Measurements from ENCODE around the gene LRRC8B.
"Not testable (repeated sequence)": the region's sequence is repeated elsewhere in the genome, so short reads cannot be mapped to it uniquely, and the experiment has no call there.

Gene LRRC8B

DNA sequence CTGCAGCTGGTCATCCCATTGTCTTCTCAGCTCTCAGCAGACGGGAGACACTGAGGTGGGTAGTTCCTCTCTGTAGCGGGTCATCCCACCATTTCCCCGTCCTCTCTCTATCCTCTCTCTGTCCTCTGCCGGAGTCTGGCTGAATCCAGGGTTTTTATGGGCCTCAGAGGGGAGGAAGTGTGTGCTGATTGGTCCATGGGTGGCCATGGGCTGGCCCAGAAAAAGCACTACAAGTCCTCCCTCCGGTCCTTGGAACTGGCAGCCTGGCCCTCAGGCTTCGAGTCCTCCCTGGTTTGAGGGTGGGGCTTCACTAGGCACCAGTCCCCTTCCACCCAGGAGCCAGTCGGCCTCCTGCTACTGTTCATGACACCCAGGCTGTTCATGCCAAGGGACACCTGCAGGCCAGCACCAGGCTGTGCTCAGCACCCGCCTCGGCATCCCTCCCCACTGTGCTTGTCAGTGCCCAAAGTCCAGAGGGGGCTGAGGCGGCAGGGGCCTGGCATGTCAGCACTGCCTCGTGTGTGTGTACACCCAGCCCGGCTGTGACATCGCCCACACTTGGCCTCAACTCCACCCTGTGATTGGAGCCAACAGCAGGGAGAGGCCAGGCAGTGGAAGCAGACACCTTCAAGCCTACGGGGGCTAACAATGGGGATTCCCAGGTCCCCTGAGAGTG lies 85.3 kb downstream of the LRRC8B start:
- no peak for DNase-seq

DNA sequence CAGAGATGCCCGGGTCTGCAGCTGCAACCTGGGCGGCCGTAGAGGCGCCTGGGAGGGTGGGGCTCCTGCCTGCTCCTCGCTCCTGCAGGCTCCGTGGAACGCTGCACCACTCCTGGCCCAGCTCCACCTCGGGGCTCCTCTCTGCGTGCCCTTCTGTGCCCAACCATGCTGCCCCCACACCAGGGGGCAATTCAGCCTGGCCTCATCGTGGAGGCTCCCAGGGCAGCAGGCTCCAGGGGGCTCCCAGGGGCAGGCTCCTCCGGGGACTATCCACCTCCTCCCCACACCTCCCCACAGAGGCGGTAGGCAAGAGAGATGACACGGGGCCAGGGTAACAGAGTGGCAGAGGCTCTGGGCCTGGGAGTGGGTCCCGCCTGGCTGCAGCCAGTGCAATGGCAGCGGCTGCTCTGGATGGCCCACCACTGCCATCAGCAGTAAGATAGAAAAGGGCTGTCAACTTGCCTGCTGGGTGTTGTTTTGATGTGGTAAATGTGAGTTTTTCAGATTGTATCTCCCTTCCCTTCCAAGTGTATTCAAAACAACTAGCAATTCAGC lies 85.9 kb downstream of the LRRC8B start:
- DNase-seq, result no peak

DNA sequence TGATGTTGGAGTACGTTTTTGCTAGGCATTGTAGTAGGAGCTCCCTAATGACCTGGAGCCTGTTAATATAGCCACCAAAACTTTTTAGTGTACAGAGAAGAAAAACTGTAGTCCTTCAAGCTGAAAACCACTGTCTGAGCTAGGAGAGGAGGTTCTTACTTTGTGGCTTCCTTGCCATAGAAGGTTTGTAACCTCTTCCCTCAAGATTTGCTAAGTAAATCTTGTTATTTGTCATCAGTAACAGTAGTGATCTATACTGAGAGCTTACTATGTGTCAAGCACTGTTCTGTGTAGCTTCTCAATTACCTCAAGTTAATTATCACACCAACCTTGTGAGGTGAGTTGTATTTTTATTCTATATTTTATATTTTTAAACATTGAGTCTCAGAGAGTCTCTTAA lies 87.1 kb downstream of the LRRC8B start:
- DNase-seq, result no peak

DNA sequence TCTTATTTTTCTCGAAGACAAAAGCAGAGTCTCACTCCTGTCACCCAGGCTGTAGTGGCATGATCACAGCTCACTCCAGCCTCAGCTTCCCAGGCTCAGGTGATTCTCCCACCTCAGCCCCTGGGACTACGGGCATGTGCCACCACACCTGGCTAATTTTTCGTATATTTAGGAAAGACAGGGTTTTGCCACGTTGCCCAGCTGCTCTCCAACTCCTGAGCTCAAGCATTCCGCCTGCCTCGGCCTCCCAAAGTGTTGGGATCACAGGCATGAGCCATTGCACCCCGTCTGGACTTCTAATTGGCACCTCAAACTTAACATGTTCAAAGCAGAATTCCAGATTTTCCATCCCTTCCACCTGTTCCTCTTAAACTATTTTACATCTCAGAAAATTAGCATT lies 89.3 kb downstream of the LRRC8B start:
- DNase-seq, result no peak

DNA sequence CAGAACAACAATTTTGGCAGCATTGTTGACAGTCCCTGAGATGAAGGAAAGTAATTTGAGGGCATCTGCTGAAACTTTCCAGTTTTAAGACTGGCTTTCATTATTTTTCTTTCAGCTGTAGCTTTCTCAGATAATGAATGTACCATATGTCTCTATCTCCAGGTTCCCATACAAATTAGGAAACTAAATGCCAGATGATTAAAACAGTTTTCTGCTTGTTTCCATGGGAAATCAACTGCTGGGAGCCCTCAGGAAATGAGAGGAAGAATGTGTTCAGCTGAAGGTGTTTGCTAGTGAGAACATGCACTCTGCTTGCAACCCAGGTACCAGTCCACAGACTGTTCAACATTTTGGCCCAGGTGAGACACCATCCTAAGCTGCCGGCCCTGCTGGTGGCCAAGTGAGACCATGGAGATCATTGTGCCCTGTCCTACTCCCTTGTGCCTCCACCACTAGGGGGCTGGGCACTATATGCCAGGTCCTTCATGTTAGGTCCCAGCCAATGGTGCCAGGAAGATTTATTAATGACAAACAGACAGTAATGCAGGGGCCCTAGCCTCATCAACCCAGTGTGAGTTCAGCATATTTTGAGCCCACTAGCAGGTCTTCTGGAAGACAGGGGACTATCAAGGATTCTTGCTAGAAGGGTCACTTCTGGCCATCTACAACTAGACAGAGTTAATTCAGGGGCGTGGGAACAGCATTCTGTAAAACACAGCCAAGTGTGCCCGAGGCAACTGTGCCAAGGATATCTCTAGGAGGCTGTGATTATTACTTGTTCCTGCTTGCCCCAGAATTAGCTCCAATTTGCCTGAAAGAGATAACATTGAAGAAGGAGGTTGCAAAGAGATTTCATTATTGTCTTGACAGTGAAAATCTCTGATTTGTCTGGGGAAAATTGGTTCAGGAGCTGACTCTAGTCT lies 91.3 kb downstream of the LRRC8B start:
- DNase-seq, result peak; percentile 5

DNA sequence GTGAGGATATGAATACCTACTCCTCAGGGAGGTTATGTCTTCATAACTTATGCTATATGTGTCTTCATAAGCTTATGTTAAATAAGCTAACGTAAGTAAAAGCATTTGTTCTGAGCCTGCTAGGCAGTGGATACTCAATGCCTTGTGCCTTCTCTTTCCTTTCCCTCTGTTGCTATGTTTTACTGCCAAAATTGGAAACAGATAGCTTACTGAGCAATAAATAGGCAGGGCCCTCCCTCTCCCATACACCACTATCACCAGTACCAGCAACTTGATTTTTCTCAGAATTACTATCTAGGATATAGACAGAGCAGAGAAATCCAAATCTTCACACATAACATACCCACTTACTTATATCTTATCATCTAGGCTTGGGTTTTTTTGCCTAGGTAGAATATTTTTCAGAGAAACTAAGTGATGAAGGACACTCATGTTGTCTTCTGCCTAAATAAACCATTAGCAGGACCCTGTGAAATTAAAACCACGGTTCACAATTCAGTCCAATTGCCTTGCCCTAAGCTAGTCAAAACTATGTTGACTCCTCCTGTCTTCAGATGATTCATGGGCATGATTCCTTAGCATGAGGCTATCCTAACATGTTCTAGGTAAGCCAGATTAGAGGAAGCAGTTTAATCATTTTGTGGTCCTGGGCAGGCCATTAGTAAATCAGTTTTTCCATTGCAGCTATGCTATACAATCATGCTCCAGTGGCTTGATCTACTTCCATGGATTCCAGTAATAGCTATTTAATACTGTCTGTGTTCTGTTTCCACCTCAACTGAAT lies 92.4 kb downstream of the LRRC8B start:
- no peak for DNase-seq

DNA sequence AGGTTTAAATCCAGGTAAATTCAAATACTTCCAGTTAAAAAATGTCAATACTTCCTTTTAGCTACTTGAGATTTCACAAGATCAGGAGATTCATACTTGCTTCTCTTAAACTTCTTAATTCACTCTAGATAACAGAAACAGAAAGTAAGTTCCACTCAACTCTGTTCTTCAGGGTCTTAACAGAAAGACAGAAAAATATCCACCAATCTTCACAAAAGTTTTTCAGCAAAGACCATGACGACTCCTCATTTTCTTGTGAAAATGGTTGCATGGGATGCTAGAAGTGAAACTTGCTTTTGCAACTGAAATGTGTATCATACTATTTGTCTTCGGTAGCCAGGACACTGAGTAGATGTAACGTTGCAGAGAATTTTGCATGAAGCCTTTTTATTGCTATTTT lies 96.0 kb downstream of the LRRC8B start:
- DNase-seq, result no peak

DNA sequence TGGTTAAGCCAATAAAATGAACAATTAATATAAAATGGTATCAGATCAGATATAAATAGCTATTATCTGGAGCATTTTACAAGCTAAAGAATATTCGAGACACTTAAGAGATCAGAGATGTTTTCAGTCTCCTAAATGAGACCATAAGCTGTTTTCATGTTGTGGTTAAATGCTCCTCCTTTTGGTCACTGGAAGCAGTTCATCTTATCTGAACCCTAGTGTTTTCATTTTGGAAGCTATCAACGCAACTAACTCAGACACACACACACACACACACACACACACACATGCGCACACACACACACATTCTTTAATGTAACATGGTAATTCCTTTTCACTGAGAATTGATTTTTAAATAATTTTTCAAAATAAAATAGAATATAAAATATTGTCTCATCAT lies 98.3 kb downstream of the LRRC8B start:
- no peak for DNase-seq

DNA sequence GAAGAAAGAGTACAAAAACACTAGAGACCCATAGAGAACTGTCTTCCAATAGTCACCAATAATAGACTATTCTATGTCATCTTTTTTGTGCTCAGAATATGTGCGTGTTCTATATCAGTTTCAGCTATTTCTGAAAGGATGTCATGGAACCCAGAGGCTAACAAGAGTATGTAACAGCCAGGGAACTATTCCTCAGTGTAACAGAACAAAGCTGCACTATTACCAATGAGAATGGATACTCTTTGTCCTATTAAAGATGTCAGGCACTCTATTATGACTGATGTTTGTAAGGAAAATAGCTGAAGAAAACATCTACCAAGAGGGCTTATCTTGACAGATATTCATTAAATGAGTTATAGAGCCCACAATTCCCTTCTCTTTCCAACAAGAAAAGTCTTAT lies 99.7 kb downstream of the LRRC8B start:
- DNase-seq, result no peak

DNA sequence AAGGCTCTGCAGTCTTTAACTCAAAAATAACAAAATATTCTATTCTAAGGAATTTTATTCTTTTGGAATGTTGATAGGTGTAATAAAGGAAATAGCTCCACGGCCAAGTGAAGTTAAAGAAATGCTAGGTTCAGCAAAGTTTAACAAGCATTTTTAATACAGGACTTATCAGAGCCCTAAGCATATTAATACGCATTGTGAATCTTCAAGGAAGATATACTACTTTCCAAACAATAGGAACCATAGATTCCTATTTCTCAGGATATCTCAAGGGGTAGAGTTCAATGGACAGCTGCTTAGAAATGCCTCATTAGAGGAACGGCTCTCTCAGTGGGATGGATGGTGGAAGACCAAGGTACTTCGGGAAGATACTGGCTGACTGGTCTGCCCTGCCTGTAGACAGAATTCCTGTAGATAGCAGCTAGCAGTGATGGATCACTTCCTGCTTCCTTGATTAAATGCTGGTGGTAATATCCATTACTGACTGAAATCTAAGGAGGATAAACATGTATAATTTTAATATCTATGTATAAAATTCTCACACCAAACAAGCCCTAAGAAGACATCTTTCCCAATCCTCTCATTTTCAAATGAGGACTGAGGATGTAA lies 100.2 kb downstream of the LRRC8B start:
- DNase-seq, result no peak

DNA sequence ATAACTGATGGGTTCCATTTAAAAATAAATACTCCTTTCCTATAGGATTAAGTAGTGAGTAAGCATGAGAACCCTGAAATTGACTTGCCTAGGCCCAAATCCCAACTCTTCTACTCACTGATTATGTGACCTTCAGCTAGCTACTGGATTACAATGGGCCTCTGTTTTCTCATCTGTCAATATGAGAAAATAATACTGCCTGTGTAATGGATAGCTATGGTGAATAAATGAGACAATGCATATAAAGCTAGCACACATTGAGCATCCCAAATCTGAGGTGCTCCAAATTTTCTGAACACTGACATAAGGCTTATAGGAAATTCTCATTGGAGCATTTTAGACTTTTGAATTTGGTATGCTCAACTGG lies 103.0 kb downstream of the LRRC8B start:
- DNase-seq, result no peak

DNA sequence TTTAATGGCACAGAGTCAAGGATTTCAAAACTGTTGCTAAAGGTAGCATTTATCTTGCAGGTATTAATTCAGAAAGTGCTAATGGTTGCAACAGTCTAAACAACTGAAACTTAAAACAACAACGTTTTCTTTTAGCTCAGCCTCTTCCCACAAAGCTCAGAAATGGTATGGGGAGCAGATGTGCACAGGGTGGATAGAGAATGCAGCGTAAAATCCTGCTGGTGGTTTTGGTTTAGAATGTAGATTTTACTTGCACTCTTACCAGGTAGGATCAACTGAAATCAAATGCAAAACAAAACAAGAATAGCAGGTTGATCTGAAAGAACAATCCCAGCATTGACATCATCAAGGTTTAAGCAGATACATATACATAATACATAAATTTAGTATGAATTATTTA lies 104.5 kb downstream of the LRRC8B start:
- no peak for DNase-seq

DNA sequence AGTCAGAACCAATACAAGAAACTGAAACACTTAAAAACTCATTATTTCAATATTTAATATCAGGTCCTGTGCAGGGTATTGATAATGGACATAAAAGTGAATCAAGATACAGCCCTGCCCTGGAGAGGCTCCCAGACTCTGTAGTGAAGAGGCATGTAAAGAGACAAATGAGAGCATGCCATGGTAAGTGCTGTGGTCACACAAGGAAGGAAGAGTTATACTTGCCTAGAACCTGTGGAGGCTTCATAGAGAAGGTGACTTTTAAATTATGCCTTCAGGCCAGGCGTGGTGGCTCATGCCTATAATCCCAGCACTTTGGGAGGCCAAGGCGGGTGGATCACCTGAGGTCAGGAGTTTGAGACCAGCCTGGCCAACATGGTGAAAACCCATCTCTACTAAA lies 105.0 kb downstream of the LRRC8B start:
- not testable (repeated sequence) for DNase-seq

DNA sequence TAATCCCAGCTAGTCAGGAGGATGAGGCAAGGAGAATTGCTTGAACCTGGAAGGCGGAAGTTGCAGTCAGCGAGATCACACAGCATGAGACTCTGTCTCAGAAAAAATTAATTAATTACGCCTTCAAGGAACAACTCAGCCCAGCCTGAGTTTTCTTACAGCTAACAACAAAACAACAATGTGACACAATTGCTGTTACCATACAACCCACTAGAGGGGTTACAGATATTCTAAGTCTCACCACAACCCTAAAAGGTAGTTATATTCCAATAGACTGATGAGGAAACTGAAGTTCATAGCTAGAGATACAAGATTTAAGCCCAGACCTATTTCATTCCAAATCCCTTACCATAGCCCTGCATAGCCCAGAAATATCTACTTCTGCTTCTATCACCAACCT lies 105.4 kb downstream of the LRRC8B start:
- DNase-seq, result no peak

DNA sequence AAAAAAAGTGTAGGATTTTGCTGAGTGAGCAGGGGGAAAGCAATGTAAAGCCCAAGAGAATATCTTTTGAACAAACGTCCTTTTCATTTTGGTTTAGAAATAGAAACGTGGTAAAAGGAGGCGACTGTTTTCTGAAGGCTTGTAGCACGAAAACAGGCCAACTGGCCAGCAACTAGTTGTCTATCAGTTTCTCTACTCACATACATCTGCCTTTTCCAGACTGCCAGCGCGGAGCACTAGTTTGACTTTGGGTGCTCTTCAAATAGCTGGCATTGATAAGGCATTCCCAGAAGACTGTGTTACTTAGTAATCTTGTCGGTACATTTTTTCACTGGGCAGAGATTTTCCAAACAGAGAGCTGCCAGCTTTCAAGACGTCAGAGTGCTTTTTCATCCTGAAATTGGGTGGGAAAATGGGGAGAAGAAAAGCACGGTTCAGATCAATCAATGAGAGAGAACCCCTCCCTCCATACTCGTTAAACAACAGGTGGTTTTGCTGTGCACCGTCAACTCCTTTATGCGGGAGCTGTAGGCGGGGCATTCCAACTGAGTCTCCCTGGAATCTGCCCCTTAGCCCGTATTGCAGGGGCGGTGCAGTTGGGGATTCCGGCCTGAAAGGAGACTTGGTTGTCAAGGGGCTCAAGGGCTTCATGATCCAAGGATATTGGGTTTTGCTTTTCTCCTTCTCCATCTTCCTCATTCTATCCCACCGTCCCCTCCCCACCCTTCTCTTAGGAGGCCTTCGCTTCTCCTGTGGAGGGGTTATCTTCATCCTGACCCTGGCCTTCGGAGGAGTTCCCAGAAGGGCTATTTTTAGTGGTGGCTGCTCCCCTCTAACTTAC lies 107.4 kb downstream of the LRRC8B start:
- DNase-seq, result peak; percentile 66

DNA sequence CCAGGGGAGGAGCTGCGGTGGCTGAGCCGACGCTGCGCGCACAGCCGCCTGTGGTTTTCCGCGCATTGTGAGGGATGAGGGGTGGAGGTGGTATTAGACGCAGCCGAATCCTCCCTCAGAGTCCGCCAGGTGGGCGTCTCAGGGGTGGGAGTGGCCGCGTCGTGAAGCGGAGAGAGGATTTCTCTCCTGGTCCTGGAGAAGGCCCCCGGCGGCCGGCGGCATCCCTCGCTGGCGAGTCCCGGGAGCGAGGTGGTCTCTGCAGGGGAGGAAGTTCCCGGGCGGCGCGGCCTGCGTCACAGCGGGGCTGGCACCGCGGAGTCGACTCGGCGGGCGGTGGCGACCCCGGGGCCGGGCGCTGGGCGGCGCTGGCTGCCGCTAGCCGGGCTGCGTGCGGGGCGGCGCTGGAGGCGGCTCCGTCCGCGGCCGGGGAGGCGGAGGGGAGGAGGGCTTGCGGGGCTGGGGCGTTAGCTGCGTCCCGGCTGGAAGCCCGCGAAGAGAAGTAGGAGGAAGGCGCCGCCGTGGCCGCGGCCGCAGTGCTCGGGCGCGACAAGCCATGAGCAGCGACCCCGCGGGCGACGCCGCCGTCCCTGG lies 108.1 kb downstream of the LRRC8B start, which contains the start of gene LRRC8C:
TSS of gene LRRC8C (plus strand) at position 464 of the 591 bp plus-strand sequence. CDS start 53,354 bp downstream, outside the sequence.
- DNase-seq, result peak; percentile 83

DNA sequence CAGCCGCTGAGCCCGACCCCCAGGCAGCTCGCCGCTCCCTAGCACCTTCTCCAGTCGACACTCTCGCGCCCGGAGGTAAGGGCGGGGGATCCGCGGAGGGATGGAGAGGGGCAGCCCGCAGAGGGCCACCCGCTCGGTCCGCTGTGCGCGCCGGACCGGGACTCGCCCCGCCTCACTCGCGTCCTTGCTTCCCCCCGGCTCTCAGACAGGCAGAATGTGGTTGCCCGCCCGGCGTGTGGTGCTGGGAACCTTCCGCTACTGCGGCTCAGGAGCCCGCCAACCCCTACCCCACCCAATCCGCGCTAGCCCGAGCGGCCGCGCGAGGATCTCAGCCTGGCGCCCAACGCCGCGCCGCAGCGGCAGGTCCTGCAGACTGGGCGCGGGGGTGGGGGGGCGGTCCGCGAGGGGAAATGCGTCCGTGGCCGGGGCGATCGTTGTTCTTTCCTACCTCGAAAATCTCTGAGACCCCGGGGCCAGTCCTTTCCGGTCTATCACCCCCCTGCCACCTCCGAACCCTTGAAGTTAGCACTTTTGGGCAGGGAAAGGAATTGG lies 108.7 kb downstream of the LRRC8B start:
- peak; percentile 70 for DNase-seq

DNA sequence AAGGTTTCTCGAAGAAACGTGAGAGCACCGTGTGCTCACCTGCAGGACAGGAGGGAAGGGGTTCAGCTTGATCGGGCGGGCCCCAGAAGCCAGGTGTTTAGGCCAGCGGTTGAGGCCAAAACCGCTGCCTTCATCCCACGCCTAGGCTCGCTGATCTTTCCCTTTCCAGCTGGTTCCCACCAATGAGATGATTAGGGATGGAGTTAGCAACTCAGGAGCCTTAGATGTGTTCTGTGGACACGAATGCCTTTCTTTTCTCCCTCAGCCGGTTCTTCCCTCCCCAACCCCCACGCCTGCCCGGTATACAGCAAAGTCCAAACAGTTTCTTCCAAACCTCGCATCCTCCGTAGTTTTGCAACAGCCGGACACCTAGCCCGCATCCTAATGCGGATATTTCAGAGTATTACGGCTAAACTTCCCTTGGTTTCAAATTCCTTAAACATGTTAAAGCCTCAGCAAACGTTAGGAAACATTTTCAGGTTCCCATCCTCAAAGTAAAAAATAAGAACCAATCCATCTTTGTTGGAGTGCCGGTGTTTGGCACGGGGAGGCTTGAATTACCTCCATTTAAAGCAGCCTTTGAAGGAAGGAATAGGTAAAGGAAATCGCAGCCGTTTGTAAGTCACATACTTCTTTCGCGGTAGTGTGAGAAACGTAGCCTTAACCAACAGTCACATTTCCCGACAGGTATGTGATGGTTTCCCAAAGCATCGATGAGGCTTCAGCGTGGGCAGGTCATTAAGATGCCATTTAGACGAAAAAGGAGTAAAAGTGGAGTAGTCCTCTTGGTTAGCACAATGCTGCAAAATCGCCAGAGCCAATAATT lies 109.4 kb downstream of the LRRC8B start:
- DNase-seq, result peak; percentile 38

DNA sequence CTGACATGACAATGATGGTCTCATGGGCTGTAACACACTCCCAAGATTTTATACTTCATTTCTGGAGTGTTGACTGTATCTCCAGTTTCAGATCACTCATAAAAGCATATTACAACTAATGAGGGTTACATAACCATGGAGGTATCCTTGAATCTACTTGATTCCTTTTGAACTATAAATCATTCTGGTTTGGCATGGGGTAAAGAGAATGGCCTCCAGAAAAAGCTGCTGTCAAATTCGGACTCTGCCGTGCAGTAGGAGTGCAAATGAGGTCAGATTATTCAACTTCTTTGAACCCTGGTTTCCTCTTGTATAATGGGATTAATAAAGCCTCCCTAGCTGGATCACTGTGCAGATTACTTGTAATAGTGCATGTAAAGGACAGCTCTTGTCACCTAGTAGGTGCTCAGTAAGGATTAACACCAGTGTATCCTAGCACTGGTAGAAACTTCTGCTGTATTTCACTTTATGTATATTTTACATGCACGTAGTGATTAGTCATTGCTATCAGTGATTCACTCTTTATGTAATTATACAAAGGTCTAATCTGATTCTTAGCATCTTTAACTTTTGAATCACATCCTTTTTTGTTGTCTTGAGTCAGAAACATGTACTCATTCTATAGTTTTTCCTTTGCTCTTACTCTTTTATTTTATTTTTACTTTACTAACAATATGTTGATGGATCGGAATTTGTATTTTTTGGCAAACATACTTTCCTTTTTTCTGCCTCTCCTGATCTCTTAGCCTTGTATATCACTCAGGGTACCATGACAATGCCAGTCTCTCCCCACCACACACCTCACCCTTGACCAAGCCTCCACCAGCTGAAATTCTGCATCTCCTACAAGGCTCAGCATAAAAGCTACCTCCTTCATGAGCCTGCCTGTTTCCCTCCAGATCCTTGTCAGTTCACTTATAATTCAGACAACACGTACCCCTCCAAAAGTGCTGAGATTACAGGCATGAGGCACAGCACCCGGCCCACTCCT lies 111.5 kb downstream of the LRRC8B start:
- no peak for DNase-seq
